ENCODE data around the gene MINDY2.

- TF ChIP-seq BRCA1 (IDR thresholded peaks at IDR 0.05; ENCODE audit: low read depth, low read length) (no peak), POLR2AphosphoS5 (IDR thresholded peaks at IDR 0.05; ENCODE audit: low read depth, low read length) (no peak), POLR2A (IDR thresholded peaks at IDR 0.05; ENCODE audit: control extremely low read depth in 1 of 2, low read depth in 2 of 2, low read length in 2 of 2) (no peak), CTCF (IDR thresholded peaks at IDR 0.05; ENCODE audit: control extremely low read depth in 1 of 3, insufficient read depth in 1 of 3, low read depth in 1 of 3, low read length in 3 of 3) (no peak), POU5F1 (IDR thresholded peaks at IDR 0.05; ENCODE audit: low read depth, low read length) (no peak), RFX5 (IDR thresholded peaks at IDR 0.05; ENCODE audit: borderline replicate concordance, low read depth, low read length) (no peak), RNF2 (IDR thresholded peaks at IDR 0.05; ENCODE audit: borderline replicate concordance, low read depth, low read length, missing control alignments, poor library complexity, severe bottlenecking) (no peak), EZH2 (IDR thresholded peaks at IDR 0.05; ENCODE audit: low read depth, low read length, severe bottlenecking) (no peak)
Measured at GRCh38 chr15:58761010-58761388, 10.1 kb upstream of the MINDY2 start.

Measured in H1 (cell line).